K562 (cell line): ENCODE measurements around the gene ZNF804A.

Experiments
- FIP1L1 ChIP-seq: fragments of 200-400 bp; formaldehyde crosslinking; IDR thresholded peaks from 2 replicates; pipeline ENCODE4 v1.6.1; 2018; ENCODE audit warnings: mild to moderate bottlenecking, low read depth, low read length; ENCODE audit not compliant: poor library complexity, severe bottlenecking
- TF ChIP-seq, protein P1 (sequence below): fragments of 450-650 bp; formaldehyde crosslinking; IDR thresholded peaks from 2 replicates; pipeline ENCODE4 v1.4.0; 2020; ENCODE audit warnings: mild to moderate bottlenecking, mixed read lengths

DNA sequence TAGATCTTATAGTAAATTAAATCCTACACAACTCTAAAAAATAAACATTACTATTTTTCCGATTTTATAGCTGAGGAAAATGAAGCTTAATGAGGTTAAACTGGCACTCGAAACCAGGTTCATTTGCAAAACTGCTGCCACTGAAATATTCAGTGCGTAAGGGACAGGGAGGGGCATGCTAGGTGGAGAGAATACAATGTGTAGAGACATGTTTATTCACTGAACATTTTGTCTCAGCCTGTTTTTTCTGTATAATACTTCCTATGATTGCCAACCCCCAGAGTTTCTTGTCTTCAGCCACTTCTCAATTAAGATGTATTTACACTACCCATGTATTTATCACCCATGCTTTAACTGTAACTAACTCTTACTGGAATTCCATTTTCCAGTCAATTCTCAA lies 31.6 kb upstream of the ZNF804A start:
- no peak for TF ChIP-seq FIP1L1
- TF ChIP-seq, protein P1, sequence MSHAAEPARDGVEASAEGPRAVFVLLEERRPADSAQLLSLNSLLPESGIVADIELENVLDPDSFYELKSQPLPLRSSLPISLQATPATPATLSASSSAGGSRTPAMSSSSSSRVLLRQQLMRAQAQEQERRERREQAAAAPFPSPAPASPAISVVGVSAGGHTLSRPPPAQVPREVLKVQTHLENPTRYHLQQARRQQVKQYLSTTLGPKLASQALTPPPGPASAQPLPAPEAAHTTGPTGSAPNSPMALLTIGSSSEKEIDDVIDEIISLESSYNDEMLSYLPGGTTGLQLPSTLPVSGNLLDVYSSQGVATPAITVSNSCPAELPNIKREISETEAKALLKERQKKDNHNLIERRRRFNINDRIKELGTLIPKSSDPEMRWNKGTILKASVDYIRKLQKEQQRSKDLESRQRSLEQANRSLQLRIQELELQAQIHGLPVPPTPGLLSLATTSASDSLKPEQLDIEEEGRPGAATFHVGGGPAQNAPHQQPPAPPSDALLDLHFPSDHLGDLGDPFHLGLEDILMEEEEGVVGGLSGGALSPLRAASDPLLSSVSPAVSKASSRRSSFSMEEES: no peak
